ENCODE data around the gene CHERP. TPM values are rescaled to one million over a fixed set of nuclear protein-coding genes. Genes with fewer than 3 reads are reported as not detected.

CHERP gene
- total RNA-seq, 1 donor from 2014 or later = 70.8 TPM

DNA sequence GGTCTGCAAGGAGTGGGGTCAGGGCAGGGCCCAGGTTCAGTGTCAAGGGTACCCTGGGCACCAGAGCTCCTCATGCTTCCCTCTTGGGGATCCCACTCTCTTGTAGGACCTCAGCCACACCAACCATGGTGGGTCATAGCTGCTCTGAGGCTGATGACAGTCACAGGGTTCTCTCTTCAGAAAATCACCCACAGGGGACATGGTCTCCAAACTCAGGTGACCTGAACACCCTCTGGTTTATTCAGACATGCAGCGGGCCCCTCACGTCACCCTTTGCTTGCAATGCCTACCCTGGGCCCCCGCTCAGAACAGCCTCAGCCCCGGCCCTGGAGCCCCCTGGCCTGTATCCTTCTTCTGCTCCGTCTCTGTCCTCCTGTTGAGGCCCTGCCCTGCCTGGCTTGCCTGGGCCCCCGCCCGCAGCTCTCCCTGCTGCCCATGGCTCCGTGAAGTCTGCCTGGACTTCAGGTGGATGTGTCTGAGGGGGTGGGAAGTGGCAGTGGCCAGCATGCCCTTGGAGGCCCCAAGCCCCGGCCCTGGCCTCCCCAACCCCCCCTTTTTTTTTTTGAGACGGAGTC, 20.4 kb downstream of the CHERP start:
- Mint-ChIP-seq H3K36me3 (peaks cover 3% of the 10 kb centered on the region), H3K9me3 (no peaks in the 10 kb centered on the region), H3K4me3 (no peak overlapping the region), H3K27me3 (no peaks in the 10 kb centered on the region), H3K4me1 (ENCODE audit: unreplicated experiment) (no peaks in the 10 kb centered on the region), H3K27ac (no peak overlapping the region)
- TF ChIP-seq CTCF (conservative IDR thresholded peaks at IDR 0.05) = no peak
- DNase-seq (ENCODE audit: extremely low spot score, unreplicated experiment) = no peak

DNA sequence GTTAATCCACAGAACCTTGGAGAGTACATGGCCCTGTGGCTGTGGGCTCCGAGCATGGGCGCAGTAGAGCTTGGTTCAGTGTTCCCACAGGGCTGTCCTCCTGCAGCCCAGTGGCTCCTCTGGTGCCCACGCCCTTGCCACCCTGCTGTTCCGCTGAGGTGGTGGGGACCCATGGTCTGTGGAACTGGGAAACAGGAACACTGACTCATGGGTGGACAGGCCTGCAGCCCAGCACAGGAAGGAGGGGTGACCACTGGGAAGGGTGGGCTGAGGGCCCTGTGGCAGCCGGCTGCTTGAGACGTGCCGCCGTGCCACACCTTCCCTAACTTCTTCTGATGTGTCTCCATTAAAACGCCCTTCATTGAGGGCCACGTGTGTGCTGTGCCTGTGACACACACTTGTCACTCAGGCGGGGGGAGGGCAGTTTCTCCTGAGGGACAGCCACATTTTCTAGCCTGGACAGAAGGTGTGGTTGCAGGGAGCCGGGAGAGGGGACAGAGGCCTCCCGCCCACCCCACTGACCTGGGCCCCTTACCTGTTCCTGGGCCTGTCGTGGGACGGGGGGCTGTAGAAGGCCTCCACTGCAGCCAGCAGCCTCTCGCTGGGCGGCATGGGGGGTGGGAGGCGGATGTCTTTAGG, 21.1 kb downstream of the CHERP start:
- Mint-ChIP-seq H3K4me3 (no peak overlapping the region), H3K27ac (no peak overlapping the region), H3K4me1 (ENCODE audit: unreplicated experiment) (no peaks in the 10 kb centered on the region), H3K36me3 (peaks cover 3% of the 10 kb centered on the region), H3K27me3 (no peaks in the 10 kb centered on the region), H3K9me3 (no peaks in the 10 kb centered on the region)
- TF ChIP-seq CTCF (conservative IDR thresholded peaks at IDR 0.05) = no peak
- no peak for DNase-seq (ENCODE audit: extremely low spot score, unreplicated experiment)

- Mint-ChIP-seq H3K36me3 (peaks cover 3% of the 10 kb centered on the region), H3K9me3 (no peaks in the 10 kb centered on the region), H3K4me1 (ENCODE audit: unreplicated experiment) (no peaks in the 10 kb centered on the region), H3K27ac (no peak overlapping the region), H3K27me3 (no peaks in the 10 kb centered on the region), H3K4me3 (no peak overlapping the region)
- TF ChIP-seq CTCF (conservative IDR thresholded peaks at IDR 0.05) = no peak
- no peak for DNase-seq (ENCODE audit: extremely low spot score, unreplicated experiment)
Measured at GRCh38 chr19:16520074-16520973, 21.9 kb downstream of the CHERP start.

DNA sequence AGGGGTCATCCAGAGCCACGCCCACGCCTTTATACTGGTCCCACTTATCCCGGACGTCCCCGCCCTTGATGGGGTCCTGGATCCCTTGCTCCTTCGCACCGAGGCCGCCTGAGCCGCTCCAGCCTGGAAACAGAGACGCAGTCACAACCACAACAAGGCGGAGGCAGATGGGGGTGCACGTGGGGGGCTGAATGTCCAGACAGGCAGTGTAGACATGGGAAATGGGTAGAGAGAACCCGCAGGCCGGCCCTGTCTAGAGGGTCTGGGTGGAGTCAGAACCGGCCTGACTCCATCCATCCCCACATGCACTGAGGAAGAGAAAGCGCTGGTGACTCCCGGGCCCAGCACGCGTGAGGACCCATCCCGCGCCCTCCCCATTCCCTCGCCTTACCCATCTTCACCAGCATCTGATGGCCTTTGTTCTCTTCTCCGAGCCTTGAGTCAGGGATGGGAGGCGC, 23.0 kb downstream of the CHERP start:
- Mint-ChIP-seq H3K4me1 (ENCODE audit: unreplicated experiment) (no peaks in the 10 kb centered on the region), H3K36me3 (peaks cover 3% of the 10 kb centered on the region), H3K27me3 (no peaks in the 10 kb centered on the region), H3K27ac (no peak overlapping the region), H3K9me3 (no peaks in the 10 kb centered on the region), H3K4me3 (no peak overlapping the region)
- TF ChIP-seq CTCF (conservative IDR thresholded peaks at IDR 0.05) = no peak
- no peak for DNase-seq (ENCODE audit: extremely low spot score, unreplicated experiment)

DNA sequence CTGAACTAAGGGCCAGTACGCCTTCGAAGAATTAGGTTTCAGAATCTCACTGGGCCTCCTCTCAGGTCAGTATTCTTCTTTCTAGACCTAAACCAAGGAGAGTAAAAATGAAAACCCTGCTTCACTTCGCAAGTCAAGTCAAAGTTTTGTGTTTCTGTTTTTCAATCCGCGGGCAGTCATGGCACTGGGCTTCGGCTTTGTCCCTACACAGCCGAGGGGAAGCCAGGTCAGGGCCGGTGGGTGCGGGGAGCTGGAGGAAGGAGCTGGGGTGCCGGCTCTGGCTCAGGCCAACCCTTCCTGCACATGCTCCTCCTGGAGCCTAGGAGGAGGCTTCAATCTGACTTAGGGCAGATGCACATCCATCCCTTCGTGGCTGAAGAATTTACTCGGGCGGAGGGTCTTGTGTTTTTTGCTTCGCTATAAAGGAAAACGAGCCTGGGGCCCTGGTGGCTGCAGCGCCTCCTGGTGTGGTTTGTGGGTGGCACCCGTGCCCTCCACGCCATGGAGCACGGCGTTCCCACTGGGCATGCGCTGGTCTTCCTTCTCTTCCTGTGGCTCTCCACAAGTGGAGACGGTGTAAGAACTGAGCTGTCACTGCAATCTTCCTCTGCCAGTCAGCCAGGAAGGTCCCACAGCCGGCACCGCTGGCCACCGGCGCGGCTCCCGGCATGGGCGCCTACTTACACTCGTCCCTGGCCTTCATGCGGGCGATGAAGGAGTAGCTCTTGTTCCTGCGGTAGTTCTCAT, 23.6 kb downstream of the CHERP start:
- H3K27me3 Mint-ChIP-seq = no peaks in the 10 kb centered on the region
- peaks cover 3% of the 10 kb centered on the region for H3K36me3 Mint-ChIP-seq
- no peak overlapping the region for H3K4me3 Mint-ChIP-seq
- no peaks in the 10 kb centered on the region for H3K9me3 Mint-ChIP-seq
- peak; percentile 16 for TF ChIP-seq CTCF (conservative IDR thresholded peaks at IDR 0.05)
- no peak overlapping the region for H3K27ac Mint-ChIP-seq
- no peaks in the 10 kb centered on the region for H3K4me1 Mint-ChIP-seq (ENCODE audit: unreplicated experiment)
- DNase-seq (ENCODE audit: extremely low spot score, unreplicated experiment) = no peak
